ENCODE data around the gene OBP2A. TPM values are rescaled to one million over a fixed set of nuclear protein-coding genes. Genes with fewer than 3 reads are reported as not detected.

OBP2A gene
- total RNA-seq, 1 experiment from 2014 or later, result not detected

DNA sequence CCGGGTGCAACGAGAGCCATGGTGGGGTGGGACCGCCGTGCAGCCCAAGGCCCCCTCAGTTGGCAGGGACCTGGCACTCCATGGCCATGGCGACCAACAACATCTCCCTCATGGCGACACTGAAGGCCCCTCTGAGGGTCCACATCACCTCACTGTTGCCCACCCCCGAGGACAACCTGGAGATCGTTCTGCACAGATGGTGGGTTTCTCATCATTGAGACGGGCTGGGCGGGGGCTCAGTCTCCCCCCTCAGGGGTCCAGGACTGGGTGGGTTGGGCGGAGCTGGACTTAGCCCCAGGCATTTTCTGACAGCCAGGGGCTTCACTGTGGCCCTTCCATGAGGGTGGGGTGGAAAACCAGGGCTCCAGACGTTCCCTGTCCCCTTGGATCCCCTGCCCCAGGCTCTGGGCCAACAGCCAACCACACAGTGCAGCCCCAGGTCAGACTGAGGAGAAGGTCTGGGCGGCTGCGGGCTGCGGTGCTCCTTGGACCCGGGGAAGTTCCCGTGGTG, 16.4 kb downstream of the OBP2A start:
- Histone ChIP-seq H3K23me2 (ENCODE audit: insufficient read length, low read depth, low read length, poor library complexity, severe bottlenecking) (no peaks in the 10 kb centered on the region), H2BK5ac (ENCODE audit: insufficient read length, low read length) (no peak overlapping the region), H3K18ac (ENCODE audit: insufficient read length, low read depth, low read length) (no peak overlapping the region), H3K9ac (ENCODE audit: extremely low read depth, insufficient read length, low read length) (no peak overlapping the region), H3K14ac (ENCODE audit: insufficient read depth, low read length) (no peak overlapping the region), H2BK12ac (ENCODE audit: insufficient read length, low read depth, low read length) (no peak overlapping the region), H3K4ac (ENCODE audit: low read depth, low read length) (no peak overlapping the region), H3K4me1 (ENCODE audit: insufficient read depth, low read length) (no peaks in the 10 kb centered on the region; the same call in 1 of the 2 replicates), H3K27me3 (ENCODE audit: insufficient read depth, low read length) (no peaks in the 10 kb centered on the region), H2AFZ (ENCODE audit: low read length) (no peak overlapping the region), H3K23ac (ENCODE audit: insufficient read length, low read depth, low read length) (no peak overlapping the region), H3T11ph (ENCODE audit: low read length) (no peak overlapping the region), H3K56ac (ENCODE audit: insufficient read length, low read depth, low read length) (no peak overlapping the region), H3K4me2 (ENCODE audit: insufficient read depth, insufficient read length, low read length) (no peak overlapping the region), H2BK20ac (ENCODE audit: low read depth, low read length, poor library complexity, severe bottlenecking) (no peak overlapping the region), H2BK120ac (ENCODE audit: low read depth, low read length, poor library complexity, severe bottlenecking) (no peak overlapping the region), H2AK5ac (ENCODE audit: insufficient read length, low read length) (no peak overlapping the region), H3K27ac (ENCODE audit: insufficient read length, low read depth, low read length) (no peak overlapping the region), H4K91ac (ENCODE audit: insufficient read length, low read depth, low read length) (no peak overlapping the region), H4K5ac (ENCODE audit: insufficient read length, low read depth, low read length) (no peak overlapping the region), H3K9me3 (ENCODE audit: control insufficient read depth, low read depth, low read length) (no peaks in the 10 kb centered on the region), H3K79me1 (ENCODE audit: insufficient read depth, low read depth, low read length, poor library complexity, severe bottlenecking) (no peaks in the 10 kb centered on the region), H4K8ac (replicated peaks; ENCODE audit: insufficient read length, low read depth, low read length) (no peak overlapping the region), H3K79me2 (ENCODE audit: insufficient read depth, low read length) (no peaks in the 10 kb centered on the region), H4K20me1 (ENCODE audit: control insufficient read depth, insufficient read depth, insufficient read length) (no peaks in the 10 kb centered on the region), H2BK15ac (ENCODE audit: low read depth, low read length) (no peak overlapping the region)
- TF ChIP-seq, protein P1, sequence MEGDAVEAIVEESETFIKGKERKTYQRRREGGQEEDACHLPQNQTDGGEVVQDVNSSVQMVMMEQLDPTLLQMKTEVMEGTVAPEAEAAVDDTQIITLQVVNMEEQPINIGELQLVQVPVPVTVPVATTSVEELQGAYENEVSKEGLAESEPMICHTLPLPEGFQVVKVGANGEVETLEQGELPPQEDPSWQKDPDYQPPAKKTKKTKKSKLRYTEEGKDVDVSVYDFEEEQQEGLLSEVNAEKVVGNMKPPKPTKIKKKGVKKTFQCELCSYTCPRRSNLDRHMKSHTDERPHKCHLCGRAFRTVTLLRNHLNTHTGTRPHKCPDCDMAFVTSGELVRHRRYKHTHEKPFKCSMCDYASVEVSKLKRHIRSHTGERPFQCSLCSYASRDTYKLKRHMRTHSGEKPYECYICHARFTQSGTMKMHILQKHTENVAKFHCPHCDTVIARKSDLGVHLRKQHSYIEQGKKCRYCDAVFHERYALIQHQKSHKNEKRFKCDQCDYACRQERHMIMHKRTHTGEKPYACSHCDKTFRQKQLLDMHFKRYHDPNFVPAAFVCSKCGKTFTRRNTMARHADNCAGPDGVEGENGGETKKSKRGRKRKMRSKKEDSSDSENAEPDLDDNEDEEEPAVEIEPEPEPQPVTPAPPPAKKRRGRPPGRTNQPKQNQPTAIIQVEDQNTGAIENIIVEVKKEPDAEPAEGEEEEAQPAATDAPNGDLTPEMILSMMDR (conservative IDR thresholded peaks at IDR 0.05), result no peak
- H3K27ac Mint-ChIP-seq, result no peak overlapping the region
- H3K4me3 Mint-ChIP-seq, result no peak overlapping the region
- no peaks in the 10 kb centered on the region; a peak in 1 of 7 replicates for H3K36me3 Mint-ChIP-seq (ENCODE audit: insufficient read depth in 1 of 3, low read depth in 3 of 3)
- no peak for DNase-seq
- H3K4me1 Mint-ChIP-seq, result peaks cover 4 to 5% of the 10 kb centered on the region in 2 experiments
- WGBS (ENCODE audit: extremely low coverage, insufficient read length, low lambda C conversion rate), result no CpG with 5 or more reads among the region's 17 CpGs
- no peaks in the 10 kb centered on the region for H3K9me3 Mint-ChIP-seq
- H3K27me3 Mint-ChIP-seq (ENCODE audit: low read depth), result peaks cover 2% of the 10 kb centered on the region; the same call in 1 of the 2 replicates
